HG02763 (cell line): Measurements from ENCODE around the gene ACACA.

Experiments used
- ATAC-seq: cut with Tn5 transposase; IDR thresholded peaks from one replicate; pipeline ENCODE4 v1.9.1; 2021; ENCODE audit warnings: mild to moderate bottlenecking, moderate library complexity; ENCODE audit not compliant: unreplicated experiment

Gene ACACA

GRCh38 chr17:37294888-37295287 is 111.7 kb downstream of the ACACA start:
- no peak for ATAC-seq

DNA sequence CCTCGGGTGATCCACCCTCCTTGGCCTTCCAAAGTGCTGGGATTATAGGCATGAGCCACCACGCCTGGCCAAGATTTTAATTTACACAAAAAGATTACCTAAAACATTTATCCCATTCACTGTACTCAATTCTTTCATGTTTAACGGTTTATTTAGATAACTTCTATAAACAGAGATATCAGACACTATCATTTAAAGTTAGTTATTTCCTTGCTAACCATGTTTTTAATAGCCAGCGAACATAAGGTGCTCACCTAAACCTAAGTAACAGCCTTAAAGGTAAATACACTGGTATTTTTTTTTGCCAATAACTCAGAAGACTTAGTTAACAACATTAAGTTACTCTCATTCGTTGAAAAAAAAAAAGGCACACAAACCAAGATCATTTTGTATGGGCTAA is 112.9 kb downstream of the ACACA start:
- no peak for ATAC-seq

GRCh38 chr17:37292429-37293139 is 114.1 kb downstream of the ACACA start:
- no peak for ATAC-seq

DNA sequence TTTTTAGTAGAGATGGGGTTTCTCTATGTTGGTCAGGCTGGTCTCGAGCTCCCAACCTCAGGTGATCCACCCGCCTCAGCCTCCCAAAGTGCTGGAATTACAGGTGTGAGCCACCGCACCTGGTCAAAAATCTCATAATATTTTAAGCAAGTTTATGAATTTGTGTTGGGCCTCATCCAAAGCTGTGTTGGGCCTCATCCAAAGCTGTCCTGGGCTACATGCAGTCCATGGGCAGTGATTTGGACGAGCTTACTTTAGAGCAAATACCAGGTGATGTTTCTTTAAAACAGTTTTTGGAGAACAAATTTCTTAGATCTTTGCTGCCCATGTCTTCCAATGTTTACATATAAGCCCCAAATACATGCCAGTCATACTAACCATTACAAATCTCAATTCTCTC is 115.3 kb downstream of the ACACA start:
- ATAC-seq = no peak

GRCh38 chr17:37286430-37286829 is 120.2 kb downstream of the ACACA start:
- no peak for ATAC-seq

- ATAC-seq = no peak
Measured at GRCh38 chr17:37284191-37284590, 122.4 kb downstream of the ACACA start.

DNA sequence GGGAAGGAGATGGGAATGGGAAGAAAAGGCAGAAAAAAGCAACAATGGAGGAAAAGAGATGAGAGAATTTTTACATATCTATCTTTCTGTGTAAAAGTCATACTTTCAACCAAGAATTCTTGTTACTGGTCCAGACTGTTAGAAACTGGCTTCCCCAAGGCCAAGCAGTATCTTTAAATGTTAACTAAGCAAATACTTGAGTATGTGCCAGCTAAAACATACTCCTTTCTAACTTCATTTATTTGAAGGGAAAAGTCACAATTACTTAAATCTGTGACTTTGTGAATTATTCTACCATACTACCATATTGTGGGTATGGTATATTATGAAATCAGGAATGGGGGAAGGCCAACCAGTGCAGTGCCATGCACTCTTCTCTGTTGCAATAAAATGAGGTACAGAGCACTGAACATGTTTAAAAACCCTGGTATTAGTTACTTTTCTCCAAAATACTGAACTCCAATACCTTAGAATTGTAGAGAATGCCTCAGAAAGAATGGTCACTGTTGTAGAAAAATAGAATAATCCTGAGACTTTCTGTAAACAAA is 123.1 kb downstream of the ACACA start:
- no peak for ATAC-seq

DNA sequence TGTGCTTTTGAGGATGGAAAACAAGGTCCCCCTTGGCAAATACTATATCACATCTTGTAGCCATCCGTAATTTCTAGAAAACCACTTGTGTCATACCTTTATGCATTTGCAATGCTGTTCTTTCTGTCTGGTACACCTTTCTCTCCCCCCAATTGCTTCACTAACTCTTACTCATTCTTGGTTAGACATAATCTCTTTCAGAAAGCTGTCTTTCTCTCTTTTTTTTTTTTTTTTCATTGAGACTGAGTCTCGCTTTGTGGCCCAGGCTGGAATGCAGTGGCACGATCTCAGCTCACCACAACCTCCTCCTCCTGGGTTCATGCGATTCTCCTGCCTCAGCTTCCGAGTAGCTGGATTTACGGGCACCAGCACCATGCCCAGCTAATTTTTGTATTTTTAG is 125.8 kb downstream of the ACACA start:
- no peak for ATAC-seq

DNA sequence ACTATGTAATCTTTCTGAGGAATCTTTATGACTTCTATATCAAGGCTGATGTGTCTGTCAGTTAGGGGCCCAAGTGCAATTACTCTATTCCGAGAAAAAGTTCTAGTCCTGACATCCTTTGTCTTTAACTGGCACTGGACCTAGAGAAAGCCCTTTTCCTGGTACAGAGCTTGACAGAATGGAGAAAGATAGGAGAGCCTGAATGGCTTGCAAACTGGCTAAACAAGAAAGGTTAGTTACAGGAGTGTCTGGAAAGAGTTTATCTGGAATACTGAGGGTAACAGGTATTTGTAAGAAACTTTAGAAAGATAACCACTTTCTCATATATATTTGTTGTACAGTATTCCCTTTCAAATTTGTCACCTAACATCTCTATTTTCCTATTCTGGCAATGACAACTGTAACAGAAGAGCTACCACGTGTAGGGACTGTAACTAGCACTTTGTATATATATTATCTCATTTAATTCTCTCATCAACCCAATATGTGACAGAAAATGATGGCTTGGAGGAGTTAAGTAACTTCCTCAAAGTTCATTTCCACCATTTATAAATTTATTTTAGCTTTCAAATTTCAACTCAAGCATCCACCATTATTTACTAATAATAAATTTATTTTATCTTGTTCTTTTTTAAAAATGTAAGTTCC is 128.3 kb downstream of the ACACA start:
- ATAC-seq = no peak

DNA sequence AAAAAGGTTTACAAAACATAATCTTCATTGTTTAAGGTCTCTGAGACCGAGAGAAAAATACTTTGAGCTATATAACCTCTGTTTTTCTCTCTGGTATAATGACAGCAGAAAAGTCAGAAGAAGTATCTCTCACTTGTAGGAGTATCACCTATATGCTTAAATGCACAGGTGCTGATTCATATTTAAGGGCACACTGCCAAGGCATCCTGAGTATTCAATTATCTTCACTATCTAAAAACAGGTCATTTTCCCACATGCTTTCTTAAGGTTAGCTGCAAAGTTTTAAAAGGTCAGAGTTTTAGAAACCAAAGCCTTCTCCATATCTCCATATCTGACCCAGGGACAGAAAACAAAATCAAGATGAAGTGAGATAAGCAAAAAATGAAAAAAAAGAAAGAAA is 130.2 kb downstream of the ACACA start:
- no peak for ATAC-seq

DNA sequence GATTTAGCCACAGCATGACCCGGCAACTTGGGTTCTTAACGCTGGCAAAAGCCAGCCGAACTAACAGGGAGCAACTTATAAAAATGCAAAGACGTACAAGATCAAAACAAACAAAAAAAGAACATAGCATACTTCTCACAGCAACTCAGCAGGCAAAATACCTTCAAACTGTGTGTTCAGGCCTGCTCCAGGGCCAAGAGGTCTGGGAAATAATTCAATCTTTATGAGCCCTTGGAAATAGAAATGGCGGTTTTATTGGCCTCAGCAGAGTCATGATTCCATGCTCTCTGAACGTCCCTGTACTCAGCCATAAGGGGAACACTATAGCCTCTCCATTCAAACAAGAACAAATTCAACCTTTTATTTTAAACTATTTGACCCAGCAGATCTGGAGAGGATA is 132.2 kb downstream of the ACACA start:
- ATAC-seq = no peak

DNA sequence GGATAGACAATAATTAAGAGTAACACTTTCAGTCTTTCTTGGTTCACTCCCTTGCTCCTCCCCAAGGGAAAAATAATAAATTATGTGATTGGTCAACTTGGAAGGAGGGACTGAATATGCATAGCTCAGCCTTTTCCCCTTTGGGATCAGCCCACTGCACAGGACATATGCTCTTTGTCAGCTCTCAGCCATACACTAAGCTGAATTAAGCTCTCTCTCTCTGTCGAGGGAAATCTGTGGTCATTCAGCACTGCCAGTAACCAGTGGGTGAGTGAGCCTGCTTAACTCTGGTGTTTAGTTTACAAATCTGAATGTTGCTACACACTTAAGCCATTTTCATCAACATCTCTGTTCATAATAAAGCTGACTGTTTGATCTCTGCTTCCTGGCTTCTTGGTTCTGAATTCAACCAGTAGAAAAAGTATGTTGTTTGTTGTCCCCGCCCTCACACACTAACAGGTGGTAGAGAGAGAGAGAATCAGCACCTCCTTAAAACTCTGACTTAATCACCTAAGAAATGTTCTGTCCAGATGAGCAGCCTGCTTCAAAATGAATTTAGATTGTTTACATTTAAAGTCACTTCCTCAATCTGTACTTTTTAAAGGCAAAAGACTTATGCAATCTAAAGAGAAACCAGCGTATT is 133.1 kb downstream of the ACACA start:
- ATAC-seq = no peak

- ATAC-seq = no peak
Measured at GRCh38 chr17:37265446-37266173, 141.0 kb downstream of the ACACA start.

- no peak for ATAC-seq
Measured at GRCh38 chr17:37261286-37261685, 145.3 kb downstream of the ACACA start.

DNA sequence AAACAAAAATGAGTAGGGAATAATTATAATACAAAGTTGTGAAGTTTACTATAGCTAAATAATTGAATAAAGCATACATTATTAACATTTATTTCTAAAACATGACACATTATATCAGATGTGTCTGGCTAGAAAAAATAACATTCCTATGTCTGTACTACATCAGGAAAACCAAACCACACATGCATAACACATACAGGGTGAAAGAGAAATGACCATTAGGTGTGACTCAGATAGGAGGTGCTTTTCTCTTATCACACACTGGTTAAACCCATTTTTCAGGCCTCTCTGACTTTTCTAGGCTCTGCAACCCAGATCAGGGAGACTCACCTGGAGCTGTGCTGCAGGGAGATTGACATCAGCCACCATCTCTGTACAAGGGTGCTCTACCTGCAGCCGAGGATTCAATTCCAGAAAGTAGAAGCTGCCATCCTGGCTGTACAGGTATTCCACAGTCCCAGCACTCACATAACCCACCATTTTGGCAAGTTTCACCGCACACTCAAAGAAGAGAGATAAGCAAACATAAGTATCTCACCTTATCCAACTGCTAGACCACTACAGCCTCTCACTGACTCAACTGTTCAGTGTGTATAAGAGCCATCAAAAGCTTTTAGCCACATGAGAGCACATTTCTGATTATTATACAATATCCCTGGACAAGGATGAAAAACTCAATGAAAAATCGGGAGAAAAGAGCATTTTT is 147.5 kb downstream of the ACACA start:
- ATAC-seq = no peak

- ATAC-seq = no peak
Measured at GRCh38 chr17:37256627-37257026, 150.0 kb downstream of the ACACA start.

GRCh38 chr17:37255432-37255831 is 151.2 kb downstream of the ACACA start:
- ATAC-seq = no peak

DNA sequence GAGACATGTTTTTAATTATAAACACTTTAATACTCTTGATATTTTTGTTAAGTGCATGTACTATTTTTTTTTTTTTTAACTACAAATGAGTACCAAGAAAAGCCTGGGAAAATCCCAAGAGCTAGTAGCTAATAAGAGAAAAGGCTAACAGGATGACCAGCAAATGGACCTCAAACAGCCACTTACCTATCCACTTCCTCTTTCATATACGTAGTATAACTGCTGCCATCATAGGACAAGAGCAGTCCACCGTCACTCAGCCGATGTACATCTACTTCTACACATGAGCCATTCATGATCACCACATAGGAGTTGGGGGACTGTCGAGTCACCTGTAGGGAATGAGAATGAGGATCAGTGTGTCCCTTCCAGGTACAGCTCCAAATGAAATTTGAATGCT is 158.8 kb downstream of the ACACA start:
- no peak for ATAC-seq

- ATAC-seq = no peak
Measured at GRCh38 chr17:37246085-37246484, 160.6 kb downstream of the ACACA start.

GRCh38 chr17:37240381-37240780 is 166.3 kb downstream of the ACACA start:
- no peak for ATAC-seq
